Endothelial cell of umbilical vein (primary cell): Measurements from ENCODE around the gene SLC6A6. TPM values are rescaled to one million over a fixed set of nuclear protein-coding genes. Genes with fewer than 3 reads are reported as not detected.

Experiments used
- BruUV-seq: library from RNA; stranded (reverse); fragments of 400-500 nt; replicated peaks from 2 replicates; lab custom pipeline; 2021; lab: Mats Ljungman, UMichigan
- CTCF ChIA-PET: fragments of 300-600, 350-600 bp; sonication (Branson Sonifier 250); formaldehyde crosslinking; loops from one replicate; lab custom pipeline; 2021; ENCODE audit warnings: antibody characterized with exemption, inconsistent platforms; lab: Charles Lee
- POLR2A ChIA-PET: fragments of 300-600, 350-600 bp; sonication (Branson Sonifier 250); formaldehyde crosslinking; loops from one replicate; lab custom pipeline; 2021; ENCODE audit warnings: antibody characterized with exemption, inconsistent platforms; lab: Charles Lee
- DNase-seq: peaks from one replicate; pipeline ENCODE4 v3.0.0-alpha.2; 2011; ENCODE audit warnings: low read depth, low spot score
- FAIRE-seq: peaks from 2 replicates; lab custom pipeline; 2011; peaks lifted over from hg19 to GRCh38; lab: Jason Lieb, UNC
- H2AFZ ChIP-seq: 2 replicates; pipeline ENCODE4 v1.6.0; 2012; ENCODE audit warnings: low read depth, low read length, control low read depth, inconsistent platforms
- H3K27ac ChIP-seq: 2 replicates; pipeline ENCODE4 v1.5.1; 2011; ENCODE audit warnings: low read depth, mild to moderate bottlenecking, control low read depth, low read length, moderate library complexity; ENCODE audit not compliant: insufficient read depth
- H3K27me3 ChIP-seq, 2 experiments: 2 replicates each; pipeline versions ENCODE4 v1.6.0 to v1.6.1; 2011; ENCODE audit warnings: low read length in 2 of 2, mixed read lengths in 1 of 2; ENCODE audit not compliant: control insufficient read depth in 2 of 2, insufficient read depth in 2 of 2
- H3K36me3 ChIP-seq, 2 experiments: 2 replicates in 1 of 2; 3 replicates in 1 of 2; pipeline ENCODE4 v1.5.1; 2011; ENCODE audit warnings: low read length in 2 of 2, mild to moderate bottlenecking in 1 of 2, moderate library complexity in 1 of 2; ENCODE audit not compliant: control insufficient read depth in 2 of 2, insufficient read depth in 2 of 2; ENCODE audit errors: extremely low read depth in 1 of 2
- H3K4me1 ChIP-seq: 3 replicates; pipeline ENCODE4 v1.5.1; 2011; ENCODE audit warnings: mild to moderate bottlenecking, low read length; ENCODE audit not compliant: control insufficient read depth, insufficient read depth; ENCODE audit errors: extremely low read depth
- H3K4me2 ChIP-seq: 2 replicates; pipeline ENCODE4 v1.6.1; 2011; ENCODE audit warnings: low read length, control low read depth, mixed read lengths; ENCODE audit not compliant: insufficient read depth
- H3K4me3 ChIP-seq, 3 experiments: fragments of 200-600 bp in 1 of 3; sonication (generic), shearing (Covaris generic) in 1 of 3; replicated peaks in 1 of 3; 2 replicates each; pipeline ENCODE4 v1.5.1; 2011 to 2016; ENCODE audit warnings: control low read depth in 3 of 3, low read length in 3 of 3, mild to moderate bottlenecking in 2 of 3, inconsistent platforms in 1 of 3, low read depth in 1 of 3, moderate library complexity in 1 of 3; ENCODE audit not compliant: insufficient read depth in 1 of 3
- H3K79me2 ChIP-seq: 2 replicates; pipeline ENCODE4 v1.6.0; 2012; ENCODE audit warnings: low read length, inconsistent platforms; ENCODE audit not compliant: control insufficient read depth, insufficient read depth
- H3K9ac ChIP-seq: replicated peaks from 2 replicates; pipeline ENCODE3; 2011; ENCODE audit warnings: low read length, control low read depth; ENCODE audit not compliant: insufficient read depth; ENCODE audit errors: extremely low read depth
- H3K9me1 ChIP-seq: replicated peaks from 3 replicates; pipeline ENCODE4 v1.6.0; 2011; ENCODE audit warnings: mild to moderate bottlenecking, low read length; ENCODE audit not compliant: control insufficient read depth, insufficient read depth; ENCODE audit errors: extremely low read depth
- H3K9me3 ChIP-seq: replicated peaks from 2 replicates; pipeline ENCODE4 v1.5.1; 2012; ENCODE audit warnings: low read length, inconsistent platforms; ENCODE audit not compliant: control insufficient read depth, insufficient read depth
- H4K20me1 ChIP-seq: replicated peaks from 2 replicates; pipeline ENCODE3; 2011; ENCODE audit warnings: mild to moderate bottlenecking, low read length; ENCODE audit not compliant: control insufficient read depth, insufficient read depth; ENCODE audit errors: extremely low read depth
- CTCF ChIP-seq, 2 donors: IDR thresholded peaks; 1 replicate in 1 of 2; 2 replicates in 1 of 2; pipeline ENCODE4 v1.5.1; 2011; ENCODE audit warnings: low read length in 2 of 2, mild to moderate bottlenecking in 2 of 2, moderate library complexity in 2 of 2, control low read depth in 1 of 2, inconsistent platforms in 1 of 2, low read depth in 1 of 2; ENCODE audit not compliant: insufficient read depth in 1 of 2; ENCODE audit errors: extremely low read depth in 1 of 2
- EZH2 ChIP-seq: IDR thresholded peaks from 2 replicates; pipeline ENCODE4 v1.6.1; 2012; ENCODE audit warnings: borderline replicate concordance, low read depth, mild to moderate bottlenecking, moderate library complexity, low read length, inconsistent platforms; ENCODE audit not compliant: severe bottlenecking
- FOS ChIP-seq: IDR thresholded peaks from 2 replicates; pipeline ENCODE4 v1.6.1; 2011; ENCODE audit warnings: mild to moderate bottlenecking, low read length, moderate library complexity, borderline replicate concordance; ENCODE audit not compliant: insufficient read depth
- GATA2 ChIP-seq: IDR thresholded peaks from 2 replicates; pipeline ENCODE4 v1.7.0; 2011; ENCODE audit warnings: low read depth, mild to moderate bottlenecking, moderate library complexity, mixed read lengths, low read length; ENCODE audit not compliant: insufficient read length, insufficient read depth
- JUN ChIP-seq: IDR thresholded peaks from 2 replicates; pipeline ENCODE4 v1.6.1; 2011; ENCODE audit warnings: borderline replicate concordance, low read depth; ENCODE audit not compliant: insufficient read length, insufficient read depth
- MAX ChIP-seq: IDR thresholded peaks from 2 replicates; pipeline ENCODE4 v1.6.1; 2011; ENCODE audit not compliant: insufficient read depth, insufficient read length
- MYC ChIP-seq: IDR thresholded peaks from one replicate; pipeline ENCODE4 v1.6.1; 2011; ENCODE audit warnings: mild to moderate bottlenecking, low read depth, low read length
- POLR2A ChIP-seq: IDR thresholded peaks from 2 replicates; pipeline ENCODE4 v1.6.1; 2012; ENCODE audit warnings: low read depth, mild to moderate bottlenecking, control low read depth, low read length
- POLR2AphosphoS5 ChIP-seq: IDR thresholded peaks from 2 replicates; pipeline ENCODE4 v1.6.1; 2012; ENCODE audit warnings: low read depth, mild to moderate bottlenecking, control low read depth, low read length, moderate library complexity; ENCODE audit not compliant: insufficient read depth
- dilution Hi-C: fragments of 300-500 bp; cut with MboI; formaldehyde crosslinking; loops from one replicate; pipeline ENCODE4 v1.15.0; 2019; ENCODE audit warnings: low sequenced_read_pairs; ENCODE audit not compliant: extremely low pct_ligation_motif_present
- intact Hi-C: fragments of 100-400 bp; cut with micrococcal nuclease; formaldehyde crosslinking; loops from one replicate; pipeline ENCODE4 v1.10.0; 2022
- polyA plus RNA-seq, 4 experiments: library from polyadenylated mRNA; depleted of rRNA in 3 of 4; stranded (reverse) in 3 of 4; unstranded in 1 of 4; fragments of >200 nt; gene quantifications; 2 replicates each; pipeline versions ENCODE4 v1.2.1 to v1.2.3, GENCODE V29; 2011 to 2012; ENCODE audit warnings: missing spikeins in 1 of 4
- total RNA-seq: library from RNA; stranded (reverse); gene quantifications from 2 replicates; pipeline ENCODE4 v1.2.3, GENCODE V29; 2021

The SLC6A6 gene
- total and polyA plus RNA-seq, 2 donors (not counting 3 experiments of a cell fraction or from before 2014, with no cell fraction given) = 25.7 to 38.0 TPM

- TF ChIP-seq MAX (no peak), MYC (no peak), POLR2AphosphoS5 (no peak), GATA2 (no peak), FOS (no peak), JUN (no peak), CTCF (IDR thresholded peaks at IDR 0.05; ENCODE audit: extremely low read depth in 1 of 2, insufficient read depth in 1 of 2, low read depth in 1 of 2, low read length in 2 of 2) (no peak), POLR2A (no peak), EZH2 (no peak)
- H3K4me1 ChIP-seq = peaks cover 64% of the 10 kb centered on the region
- peak; percentile 41 for DNase-seq
- no peaks in the 10 kb centered on the region for H3K36me3 ChIP-seq
- CTCF ChIA-PET = interaction anchor here (0.7 to 2.0 kb wide), 4 partner anchors 18 to 31 kb away, joined by 3 to 6 read pairs (median 4); partner anchors contain the start of gene SLC6A6
- H3K27me3 ChIP-seq = no peaks in the 10 kb centered on the region
- peaks cover 15% of the 10 kb centered on the region for H3K79me2 ChIP-seq
- no peaks in the 10 kb centered on the region for H4K20me1 ChIP-seq
- peak; percentile 60 for FAIRE-seq
- H3K4me3 ChIP-seq = no peak overlapping the region
- H2AFZ ChIP-seq = no peak overlapping the region
- POLR2A ChIA-PET = interaction anchor here (1.6 kb wide), 1 partner anchor 16 kb away, joined by 3 read pairs; no protein-coding TSS in a partner anchor
- peak overlapping the region; percentile 92 for H3K27ac ChIP-seq
- H3K4me2 ChIP-seq = peak overlapping the region; percentile 25
- peak overlapping the region; percentile 77 for H3K9ac ChIP-seq
- H3K9me3 ChIP-seq = no peaks in the 10 kb centered on the region
- intact Hi-C loops = loop anchor here (10.0 kb wide), 1 partner anchor 371 kb away; no protein-coding TSS in a partner anchor
- no peaks in the 10 kb centered on the region for H3K9me1 ChIP-seq
- no TSS peak for BruUV-seq
- dilution Hi-C loops = no loop called here
These were observed 31.7 kb downstream of the SLC6A6 start for GRCh38 chr3:14434126-14434497.
